Activated T-cell treated with anti-CD3 and anti-CD28 coated beads, Interleukin-2, amount 50 U/mL, for 4 hours (primary cell): ENCODE results near the gene MAPK8IP3. TPM values are rescaled to one million over a fixed set of nuclear protein-coding genes. Genes with fewer than 3 reads are reported as not detected.
A peak's percentile ranks its signal among the peaks of the same experiment; 100 is the strongest.
"Not testable (repeated sequence)": the region's sequence is repeated elsewhere in the genome, so short reads cannot be mapped to it uniquely, and the experiment has no call there.

Experiments used
- ATAC-seq, 2 donors: fragments of 200-7000 bp; cut with Tn5 transposase; one replicate each; pipeline ENCODE4 v1.10.0; 2021
- DNase-seq: peaks from one replicate; pipeline ENCODE4 v3.0.0-alpha.2; 2020
- H3K27me3 Mint-ChIP-seq: one replicate; pipeline ENCODE4 v1.8.0; 2021; ENCODE audit warnings: low read depth, mixed read lengths
- H3K36me3 Mint-ChIP-seq: one replicate; pipeline ENCODE4 v1.8.0; 2022; ENCODE audit warnings: mixed read lengths; ENCODE audit not compliant: insufficient read depth
- H3K4me1 Mint-ChIP-seq: one replicate; pipeline ENCODE4 v1.8.0; 2021; ENCODE audit warnings: low read depth, mixed read lengths
- H3K4me3 Mint-ChIP-seq: one replicate; pipeline ENCODE4 v1.8.0; 2021; ENCODE audit warnings: mild to moderate bottlenecking, moderate library complexity, mixed read lengths
- H3K9me3 Mint-ChIP-seq: one replicate; pipeline ENCODE4 v1.8.0; 2021; ENCODE audit warnings: mixed read lengths
- total RNA-seq, 3 donors: library from RNA; stranded (reverse); gene quantifications; one replicate each; pipeline ENCODE4 v1.2.1, GENCODE V29; 2021

Gene MAPK8IP3
- total RNA-seq, 3 donors from 2014 or later = 76.3 to 89.4 (median 78.1) TPM

- DNase-seq (no peak), ATAC-seq (no peak)
- H3K4me3 Mint-ChIP-seq = no peak overlapping the region
- no peaks in the 10 kb centered on the region for H3K4me1 Mint-ChIP-seq
- peaks cover 33% of the 10 kb centered on the region for H3K36me3 Mint-ChIP-seq
- no peaks in the 10 kb centered on the region for H3K27me3 Mint-ChIP-seq
- H3K9me3 Mint-ChIP-seq = no peaks in the 10 kb centered on the region
Observed at GRCh38 chr16:1690810-1691209, 15.2 kb upstream of the MAPK8IP3 start.

GRCh38 chr16:1691276-1691675 is 14.7 kb upstream of the MAPK8IP3 start:
- no peak for DNase-seq
- Mint-ChIP-seq H3K27me3 (no peaks in the 10 kb centered on the region), H3K36me3 (peaks cover 33% of the 10 kb centered on the region), H3K9me3 (no peaks in the 10 kb centered on the region), H3K4me3 (no peak overlapping the region), H3K4me1 (no peaks in the 10 kb centered on the region)
- ATAC-seq = no peak

GRCh38 chr16:1691956-1692355 is 14.0 kb upstream of the MAPK8IP3 start:
- Mint-ChIP-seq H3K36me3 (peaks cover 37% of the 10 kb centered on the region), H3K4me1 (no peaks in the 10 kb centered on the region), H3K9me3 (no peaks in the 10 kb centered on the region), H3K4me3 (no peak overlapping the region), H3K27me3 (no peaks in the 10 kb centered on the region)
- no peak for ATAC-seq
- DNase-seq = no peak

GRCh38 chr16:1696863-1697262 is 9.1 kb upstream of the MAPK8IP3 start:
- Mint-ChIP-seq H3K9me3 (no peaks in the 10 kb centered on the region), H3K36me3 (peaks cover 43% of the 10 kb centered on the region), H3K27me3 (no peaks in the 10 kb centered on the region), H3K4me3 (no peak overlapping the region), H3K4me1 (no peaks in the 10 kb centered on the region)
- ATAC-seq (no peak), DNase-seq (no peak)

- Mint-ChIP-seq H3K9me3 (no peaks in the 10 kb centered on the region), H3K27me3 (no peaks in the 10 kb centered on the region), H3K36me3 (peaks cover 40% of the 10 kb centered on the region), H3K4me1 (no peaks in the 10 kb centered on the region), H3K4me3 (no peak overlapping the region)
- no peak for DNase-seq
- no peak for ATAC-seq
Observed at GRCh38 chr16:1698680-1699079, 7.3 kb upstream of the MAPK8IP3 start.

GRCh38 chr16:1700246-1700645 is 5.7 kb upstream of the MAPK8IP3 start:
- ATAC-seq = no peak
- H3K9me3 Mint-ChIP-seq = no peaks in the 10 kb centered on the region
- no peak overlapping the region for H3K4me3 Mint-ChIP-seq
- no peak for DNase-seq
- H3K4me1 Mint-ChIP-seq = peaks cover 7% of the 10 kb centered on the region
- peaks cover 33% of the 10 kb centered on the region for H3K36me3 Mint-ChIP-seq
- H3K27me3 Mint-ChIP-seq = no peaks in the 10 kb centered on the region

- H3K4me1 Mint-ChIP-seq = peaks cover 8% of the 10 kb centered on the region
- DNase-seq (no peak), ATAC-seq (no peak)
- no peaks in the 10 kb centered on the region for H3K27me3 Mint-ChIP-seq
- peaks cover 33% of the 10 kb centered on the region for H3K36me3 Mint-ChIP-seq
- H3K9me3 Mint-ChIP-seq = no peaks in the 10 kb centered on the region
- H3K4me3 Mint-ChIP-seq = no peak overlapping the region
Observed at GRCh38 chr16:1701216-1701878, 4.6 kb upstream of the MAPK8IP3 start.

GRCh38 chr16:1705324-1705687 is 689 bp upstream of the MAPK8IP3 start:
- ATAC-seq = peak in 1 of 2 donors; percentile 15
- H3K9me3 Mint-ChIP-seq, H3K27me3 Mint-ChIP-seq, H3K36me3 Mint-ChIP-seq: not testable (repeated sequence)
- peak overlapping the region; percentile 97 for H3K4me3 Mint-ChIP-seq
- DNase-seq = peak; percentile 26
- H3K4me1 Mint-ChIP-seq = peaks cover 37% of the 10 kb centered on the region

- DNase-seq = peak; percentile 50
- ATAC-seq = peak; percentile 41 to 42
- Mint-ChIP-seq H3K27me3 (no peaks in the 10 kb centered on the region), H3K4me3 (peak overlapping the region; percentile 97), H3K4me1 (peaks cover 40% of the 10 kb centered on the region), H3K9me3 (no peaks in the 10 kb centered on the region), H3K36me3 (peaks cover 9% of the 10 kb centered on the region)
Observed at GRCh38 chr16:1706386-1707192, 594 bp downstream of the MAPK8IP3 start.

- Mint-ChIP-seq H3K4me1 (peaks cover 40% of the 10 kb centered on the region), H3K36me3 (peaks cover 5% of the 10 kb centered on the region), H3K27me3 (no peaks in the 10 kb centered on the region), H3K4me3 (peak overlapping the region; percentile 87), H3K9me3 (no peaks in the 10 kb centered on the region)
- DNase-seq (no peak), ATAC-seq (no peak)
Observed at GRCh38 chr16:1707193-1707790, 1.3 kb downstream of the MAPK8IP3 start.

GRCh38 chr16:1708083-1708767 is 2.2 kb downstream of the MAPK8IP3 start:
- DNase-seq = no peak
- H3K36me3 Mint-ChIP-seq = peaks cover 2% of the 10 kb centered on the region
- H3K4me3 Mint-ChIP-seq = peak overlapping the region; percentile 87
- H3K9me3 Mint-ChIP-seq = no peaks in the 10 kb centered on the region
- no peaks in the 10 kb centered on the region for H3K27me3 Mint-ChIP-seq
- no peak for ATAC-seq
- peaks cover 45% of the 10 kb centered on the region for H3K4me1 Mint-ChIP-seq

- peaks cover 4% of the 10 kb centered on the region for H3K36me3 Mint-ChIP-seq
- ATAC-seq (no peak), DNase-seq (peak; percentile 16)
- peaks cover 47% of the 10 kb centered on the region for H3K4me1 Mint-ChIP-seq
- H3K27me3 Mint-ChIP-seq = no peaks in the 10 kb centered on the region
- H3K4me3 Mint-ChIP-seq = peak overlapping the region; percentile 26
- H3K9me3 Mint-ChIP-seq = no peaks in the 10 kb centered on the region
Observed at GRCh38 chr16:1708768-1709180, 2.8 kb downstream of the MAPK8IP3 start.

- DNase-seq = no peak
- Mint-ChIP-seq H3K27me3 (no peaks in the 10 kb centered on the region), H3K36me3 (peaks cover 4% of the 10 kb centered on the region), H3K4me1 (peaks cover 48% of the 10 kb centered on the region), H3K4me3 (peak overlapping the region; percentile 11), H3K9me3 (no peaks in the 10 kb centered on the region)
- no peak for ATAC-seq
Observed at GRCh38 chr16:1709356-1709755, 3.4 kb downstream of the MAPK8IP3 start.

- H3K27me3 Mint-ChIP-seq = no peaks in the 10 kb centered on the region
- ATAC-seq (no peak), DNase-seq (no peak)
- no peaks in the 10 kb centered on the region for H3K9me3 Mint-ChIP-seq
- H3K36me3 Mint-ChIP-seq = peaks cover 4% of the 10 kb centered on the region
- H3K4me3 Mint-ChIP-seq = no peak overlapping the region
- H3K4me1 Mint-ChIP-seq = peaks cover 49% of the 10 kb centered on the region
Observed at GRCh38 chr16:1710811-1711507, 5.0 kb downstream of the MAPK8IP3 start.
